PC-9 (cell line): Measurements from ENCODE around the gene SIRT1. TPM values are rescaled to one million over a fixed set of nuclear protein-coding genes. Genes with fewer than 3 reads are reported as not detected.

Experiments
- BruUV-seq: library from RNA; stranded (reverse); fragments of 400-500 nt; replicated peaks from 2 replicates; lab custom pipeline; 2021; lab: Mats Ljungman, UMichigan
- CTCF ChIA-PET: fragments of 300-600 bp; sonication (Branson Sonifier 250); formaldehyde crosslinking; loops from one replicate; lab custom pipeline; 2022; ENCODE audit warnings: antibody characterized with exemption; lab: Charles Lee
- POLR2A ChIA-PET: fragments of 300-600 bp; sonication (Branson Sonifier 250); formaldehyde crosslinking; loops from one replicate; lab custom pipeline; 2022; ENCODE audit warnings: antibody characterized with exemption; ENCODE audit not compliant: unreplicated experiment; lab: Charles Lee
- DNase-seq, 2 experiments: peaks; one replicate each; pipeline versions ENCODE4 v3.0.0 to v3.0.0-alpha.2; 2015 to 2022; ENCODE audit warnings: mixed read lengths in 1 of 2
- H2AFZ ChIP-seq: fragments of 200-600 bp; sonication (generic); 2 replicates; pipeline ENCODE4 v1.8.1; 2017; ENCODE audit warnings: antibody characterized with exemption
- H3F3A ChIP-seq: fragments of 200-600 bp; sonication (generic); 2 replicates; pipeline ENCODE4 v1.8.1; 2017; ENCODE audit warnings: antibody characterized with exemption, mild to moderate bottlenecking, low read depth; ENCODE audit not compliant: insufficient read depth
- H3K27ac ChIP-seq: fragments of 200-600 bp; sonication (generic); 2 replicates; pipeline ENCODE4 v1.6.1; 2016; ENCODE audit warnings: mixed run types
- H3K27me3 ChIP-seq: fragments of 200-600 bp; sonication (generic); 2 replicates; pipeline ENCODE4 v1.6.1; 2016; ENCODE audit warnings: low read depth, mixed run types; ENCODE audit not compliant: insufficient read depth
- H3K36me3 ChIP-seq: fragments of 200-600 bp; sonication (generic); 2 replicates; pipeline ENCODE4 v1.6.1; 2016; ENCODE audit warnings: low read depth, mixed run types
- H3K4me1 ChIP-seq: fragments of 200-600 bp; sonication (generic); replicated peaks from 2 replicates; pipeline ENCODE4 v1.6.1; 2016; ENCODE audit warnings: mixed run types; ENCODE audit not compliant: insufficient read depth
- H3K4me2 ChIP-seq: fragments of 200-600 bp; sonication (generic); 2 replicates; pipeline ENCODE4 v1.6.1; 2017; ENCODE audit warnings: mixed run types
- H3K4me3 ChIP-seq: fragments of 200-600 bp; sonication (generic); 2 replicates; pipeline ENCODE4 v1.6.1; 2016; ENCODE audit warnings: mixed run types
- H3K79me2 ChIP-seq: fragments of 200-600 bp; sonication (generic); 2 replicates; pipeline ENCODE4 v1.6.1; 2017; ENCODE audit warnings: low read depth, mixed run types
- H3K9me2 ChIP-seq: fragments of 200-600 bp; sonication (generic); 2 replicates; pipeline ENCODE4 v1.8.1; 2017; ENCODE audit warnings: mild to moderate bottlenecking; ENCODE audit not compliant: insufficient read depth
- H3K9me3 ChIP-seq: fragments of 200-600 bp; sonication (generic); 2 replicates; pipeline ENCODE4 v1.8.1; 2016; ENCODE audit warnings: low read depth; ENCODE audit not compliant: insufficient read depth
- H4K20me1 ChIP-seq: fragments of 200-600 bp; sonication (generic); 2 replicates; pipeline ENCODE4 v1.8.1; 2017; ENCODE audit not compliant: insufficient read depth
- CTCF ChIP-seq: fragments of 200-600 bp; sonication (generic); conservative IDR thresholded peaks from 2 replicates; pipeline ENCODE4 v1.6.1; 2017; ENCODE audit warnings: mixed run types, antibody characterized with exemption, mild to moderate bottlenecking, moderate library complexity
- EZH2 ChIP-seq: fragments of 200-600 bp; sonication (generic); IDR thresholded peaks from 2 replicates; pipeline ENCODE4 v1.8.0; 2017; ENCODE audit warnings: antibody characterized with exemption, low read depth
- intact Hi-C: fragments of 100-400 bp; cut with micrococcal nuclease; formaldehyde crosslinking; loops from one replicate; pipeline ENCODE4 v1.10.0; 2022; ENCODE audit not compliant: unreplicated experiment
- total RNA-seq: library from RNA; stranded (reverse); gene quantifications from 2 replicates; pipeline ENCODE4 v1.2.3, GENCODE V29; 2021

The SIRT1 gene
- total RNA-seq, 1 experiment from 2014 or later: 15.8 TPM

GRCh38 chr10:67893637-67894036 is 9.2 kb downstream of the SIRT1 start:
- POLR2A ChIA-PET: no interaction called here
- Histone ChIP-seq H3K27me3 (no peaks in the 10 kb centered on the region), H3K27ac (no peak overlapping the region), H3K4me1 (no peaks in the 10 kb centered on the region), H4K20me1 (no peaks in the 10 kb centered on the region), H3K9me3 (no peaks in the 10 kb centered on the region), H3K4me2 (no peak overlapping the region), H2AFZ (no peak overlapping the region), H3K9me2 (no peaks in the 10 kb centered on the region), H3F3A (0 out of 2 replicates have a peak, but pooled peaks cover 4% of the 10 kb centered on the region), H3K4me3 (no peak overlapping the region), H3K36me3 (peaks cover 50% of the 10 kb centered on the region), H3K79me2 (0 out of 2 replicates have a peak, but pooled peaks cover 4% of the 10 kb centered on the region)
- no peak for DNase-seq
- CTCF ChIA-PET: interaction anchor here (0.6 kb wide), 1 partner anchor 11 kb away, joined by 4 read pairs; no protein-coding TSS in a partner anchor
- TF ChIP-seq EZH2 (no peak), CTCF (no peak)
- intact Hi-C loops: no loop called here
- BruUV-seq: no TSS peak

- peaks cover 40% of the 10 kb centered on the region for H3K36me3 ChIP-seq
- no peak for DNase-seq
- intact Hi-C loops: no loop called here
- POLR2A ChIA-PET: no interaction called here
- no TSS peak for BruUV-seq
- no peak overlapping the region for H3K4me2 ChIP-seq
- no peak overlapping the region for H2AFZ ChIP-seq
- H3K79me2 ChIP-seq: no peaks in the 10 kb centered on the region
- H3K4me3 ChIP-seq: no peak overlapping the region
- no peaks in the 10 kb centered on the region for H3K9me3 ChIP-seq
- 0 out of 2 replicates have a peak, but pooled peaks cover 3% of the 10 kb centered on the region for H4K20me1 ChIP-seq
- CTCF ChIA-PET: no interaction called here
- no peaks in the 10 kb centered on the region; the same call in 1 of the 2 replicates for H3K9me2 ChIP-seq
- H3K4me1 ChIP-seq: no peaks in the 10 kb centered on the region
- H3K27me3 ChIP-seq: no peaks in the 10 kb centered on the region
- TF ChIP-seq EZH2: no peak
- no peak for TF ChIP-seq CTCF
- peaks cover 4% of the 10 kb centered on the region; the same call in 1 of the 2 replicates for H3F3A ChIP-seq
- no peak overlapping the region for H3K27ac ChIP-seq
Observed at GRCh38 chr10:67903581-67903980, 19.1 kb downstream of the SIRT1 start.

GRCh38 chr10:67912331-67912946 is 28.0 kb downstream of the SIRT1 start:
- no peaks in the 10 kb centered on the region for H3K4me1 ChIP-seq
- no peak overlapping the region for H3K27ac ChIP-seq
- no peaks in the 10 kb centered on the region for H3K79me2 ChIP-seq
- H3K9me2 ChIP-seq: no peaks in the 10 kb centered on the region; the same call in 1 of the 2 replicates
- intact Hi-C loops: no loop called here
- no peaks in the 10 kb centered on the region for H3K27me3 ChIP-seq
- DNase-seq: no peak
- ChIA-PET POLR2A (interaction anchor here (0.5 kb wide), 1 partner anchor 25 kb away, joined by 4 read pairs; no protein-coding TSS in a partner anchor), CTCF (no interaction called here)
- no peak overlapping the region for H3K4me2 ChIP-seq
- TF ChIP-seq EZH2 (no peak), CTCF (no peak)
- no peak overlapping the region for H3K4me3 ChIP-seq
- peaks cover 24% of the 10 kb centered on the region; the same call in 1 of the 2 replicates for H3K36me3 ChIP-seq
- H3K9me3 ChIP-seq: no peaks in the 10 kb centered on the region
- no TSS peak for BruUV-seq
- H2AFZ ChIP-seq: no peak overlapping the region
- peaks cover 9% of the 10 kb centered on the region; the same call in 1 of the 2 replicates for H3F3A ChIP-seq
- no peaks in the 10 kb centered on the region for H4K20me1 ChIP-seq
